HCT116 (cell line): ENCODE measurements around the gene UFD1.

Experiments
- CBX3 ChIP-seq: IDR thresholded peaks from 2 replicates; pipeline ENCODE4 v1.6.1; 2012; ENCODE audit warnings: low read depth
- EGR1 ChIP-seq: IDR thresholded peaks from 2 replicates; pipeline ENCODE4 v1.6.1; 2012; ENCODE audit warnings: low read depth
- EZH2 ChIP-seq: fragments of 200-600 bp; sonication (generic); IDR thresholded peaks from 2 replicates; pipeline ENCODE4 v1.6.1; 2017; ENCODE audit warnings: antibody characterized with exemption, mixed run types
- POLR2A ChIP-seq: IDR thresholded peaks from 2 replicates; pipeline ENCODE4 v1.7.0; 2011; ENCODE audit warnings: borderline replicate concordance; ENCODE audit not compliant: insufficient read depth, insufficient read length; ENCODE audit errors: extremely low read depth
- POLR2AphosphoS5 ChIP-seq: IDR thresholded peaks from 2 replicates; pipeline ENCODE4 v1.6.1; 2011; ENCODE audit warnings: mild to moderate bottlenecking, low read depth, low read length, moderate library complexity
- RAD21 ChIP-seq: IDR thresholded peaks from 2 replicates; pipeline ENCODE4 v1.6.1; 2012; ENCODE audit warnings: low read depth, mild to moderate bottlenecking
- SIN3A ChIP-seq: IDR thresholded peaks from 2 replicates; pipeline ENCODE4 v1.6.1; 2012; ENCODE audit warnings: low read depth
- SRF ChIP-seq: IDR thresholded peaks from 2 replicates; pipeline ENCODE4 v1.6.1; 2012; ENCODE audit warnings: low read depth
- TCF7L2 ChIP-seq: IDR thresholded peaks from 2 replicates; pipeline ENCODE4 v1.7.0; 2011; ENCODE audit warnings: borderline replicate concordance, inconsistent platforms; ENCODE audit not compliant: insufficient read depth, insufficient read length; ENCODE audit errors: extremely low read depth
- ZFX ChIP-seq: fragments of 450-650 bp; IDR thresholded peaks from 2 replicates; pipeline ENCODE4 v1.6.1; 2017
- TF ChIP-seq, protein P1 (sequence below), 3 experiments: fragments of 200-600 bp in 1 of 3; sonication (generic) in 1 of 3; IDR thresholded peaks in 2 of 3; conservative IDR thresholded peaks in 1 of 3; 2 replicates each; pipeline ENCODE4 v1.5.1; 2012 to 2017; ENCODE audit warnings: low read depth in 2 of 3, low read length in 2 of 3, antibody characterized with exemption in 1 of 3, borderline replicate concordance in 1 of 3, control low read depth in 1 of 3, mild to moderate bottlenecking in 1 of 3, mixed read lengths in 1 of 3, mixed run types in 1 of 3, moderate library complexity in 1 of 3; ENCODE audit not compliant: insufficient read depth in 1 of 3
- TF ChIP-seq, protein P2 (sequence below): IDR thresholded peaks from 2 replicates; pipeline ENCODE4 v1.6.1; 2012; ENCODE audit warnings: low read depth

GRCh38 chr22:19443544-19444211, 35.3 kb downstream of the UFD1 start:
- TF ChIP-seq EZH2 (no peak), TCF7L2 (no peak), SIN3A (no peak), POLR2A (no peak), POLR2AphosphoS5 (no peak), EGR1 (no peak), ZFX (no peak), RAD21 (no peak), SRF (no peak), CBX3 (no peak)
- TF ChIP-seq, protein P1, sequence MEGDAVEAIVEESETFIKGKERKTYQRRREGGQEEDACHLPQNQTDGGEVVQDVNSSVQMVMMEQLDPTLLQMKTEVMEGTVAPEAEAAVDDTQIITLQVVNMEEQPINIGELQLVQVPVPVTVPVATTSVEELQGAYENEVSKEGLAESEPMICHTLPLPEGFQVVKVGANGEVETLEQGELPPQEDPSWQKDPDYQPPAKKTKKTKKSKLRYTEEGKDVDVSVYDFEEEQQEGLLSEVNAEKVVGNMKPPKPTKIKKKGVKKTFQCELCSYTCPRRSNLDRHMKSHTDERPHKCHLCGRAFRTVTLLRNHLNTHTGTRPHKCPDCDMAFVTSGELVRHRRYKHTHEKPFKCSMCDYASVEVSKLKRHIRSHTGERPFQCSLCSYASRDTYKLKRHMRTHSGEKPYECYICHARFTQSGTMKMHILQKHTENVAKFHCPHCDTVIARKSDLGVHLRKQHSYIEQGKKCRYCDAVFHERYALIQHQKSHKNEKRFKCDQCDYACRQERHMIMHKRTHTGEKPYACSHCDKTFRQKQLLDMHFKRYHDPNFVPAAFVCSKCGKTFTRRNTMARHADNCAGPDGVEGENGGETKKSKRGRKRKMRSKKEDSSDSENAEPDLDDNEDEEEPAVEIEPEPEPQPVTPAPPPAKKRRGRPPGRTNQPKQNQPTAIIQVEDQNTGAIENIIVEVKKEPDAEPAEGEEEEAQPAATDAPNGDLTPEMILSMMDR (IDR thresholded peaks at IDR 0.05 in 2 of 3, conservative IDR thresholded peaks at IDR 0.05 in 1 of 3; ENCODE audit: borderline replicate concordance in 1 of 3, insufficient read depth in 1 of 3, low read depth in 2 of 3, low read length in 2 of 3): no peak
- TF ChIP-seq, protein P2, sequence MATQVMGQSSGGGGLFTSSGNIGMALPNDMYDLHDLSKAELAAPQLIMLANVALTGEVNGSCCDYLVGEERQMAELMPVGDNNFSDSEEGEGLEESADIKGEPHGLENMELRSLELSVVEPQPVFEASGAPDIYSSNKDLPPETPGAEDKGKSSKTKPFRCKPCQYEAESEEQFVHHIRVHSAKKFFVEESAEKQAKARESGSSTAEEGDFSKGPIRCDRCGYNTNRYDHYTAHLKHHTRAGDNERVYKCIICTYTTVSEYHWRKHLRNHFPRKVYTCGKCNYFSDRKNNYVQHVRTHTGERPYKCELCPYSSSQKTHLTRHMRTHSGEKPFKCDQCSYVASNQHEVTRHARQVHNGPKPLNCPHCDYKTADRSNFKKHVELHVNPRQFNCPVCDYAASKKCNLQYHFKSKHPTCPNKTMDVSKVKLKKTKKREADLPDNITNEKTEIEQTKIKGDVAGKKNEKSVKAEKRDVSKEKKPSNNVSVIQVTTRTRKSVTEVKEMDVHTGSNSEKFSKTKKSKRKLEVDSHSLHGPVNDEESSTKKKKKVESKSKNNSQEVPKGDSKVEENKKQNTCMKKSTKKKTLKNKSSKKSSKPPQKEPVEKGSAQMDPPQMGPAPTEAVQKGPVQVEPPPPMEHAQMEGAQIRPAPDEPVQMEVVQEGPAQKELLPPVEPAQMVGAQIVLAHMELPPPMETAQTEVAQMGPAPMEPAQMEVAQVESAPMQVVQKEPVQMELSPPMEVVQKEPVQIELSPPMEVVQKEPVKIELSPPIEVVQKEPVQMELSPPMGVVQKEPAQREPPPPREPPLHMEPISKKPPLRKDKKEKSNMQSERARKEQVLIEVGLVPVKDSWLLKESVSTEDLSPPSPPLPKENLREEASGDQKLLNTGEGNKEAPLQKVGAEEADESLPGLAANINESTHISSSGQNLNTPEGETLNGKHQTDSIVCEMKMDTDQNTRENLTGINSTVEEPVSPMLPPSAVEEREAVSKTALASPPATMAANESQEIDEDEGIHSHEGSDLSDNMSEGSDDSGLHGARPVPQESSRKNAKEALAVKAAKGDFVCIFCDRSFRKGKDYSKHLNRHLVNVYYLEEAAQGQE: no peak
